Gastroesophageal sphincter (tissue), 4 donors: ENCODE results near the gene TECPR1. TPM values are rescaled to one million over a fixed set of nuclear protein-coding genes. Genes with fewer than 3 reads are reported as not detected.

ENCODE experiments used
- ATAC-seq: fragments of 150-250 bp; one replicate; pipeline ENCODE4 v1.9.1; 2016; ENCODE audit warnings: mild to moderate bottlenecking, moderate library complexity
- H3K27ac ChIP-seq, 4 donors: fragments of 200-600 bp; sonication (generic) in 3 of 4; 1 replicate in 3 of 4; 2 replicates in 1 of 4; pipeline ENCODE4 v1.5.1; 2016 to 2019
- H3K27me3 ChIP-seq: fragments of 200-600 bp; sonication (generic); one replicate; pipeline ENCODE4 v1.5.1; 2019
- H3K36me3 ChIP-seq, 2 donors: fragments of 200-600 bp; sonication (generic); one replicate each; pipeline ENCODE4 v1.5.1; 2019; ENCODE audit warnings: control low read depth in 1 of 2
- H3K4me1 ChIP-seq, 3 donors: fragments of 200-600 bp; sonication (generic); 1 replicate in 2 of 3; 2 replicates in 1 of 3; pipeline ENCODE4 v1.5.1; 2016 to 2019; ENCODE audit warnings: control low read depth in 2 of 3
- H3K4me3 ChIP-seq, 2 donors: fragments of 200-600 bp; sonication (generic); one replicate each; pipeline ENCODE4 v1.5.1; 2019; ENCODE audit warnings: mild to moderate bottlenecking in 1 of 2, moderate library complexity in 1 of 2
- H3K9me3 ChIP-seq, 3 donors: fragments of 200-600 bp; sonication (generic); one replicate each; pipeline ENCODE4 v1.5.1; 2017 to 2019; ENCODE audit warnings: control low read depth in 2 of 3
- EP300 ChIP-seq: sonication (generic); formaldehyde crosslinking; IDR thresholded peaks from one replicate; pipeline ENCODE4 v1.6.1; 2017; ENCODE audit warnings: antibody characterized with exemption, mild to moderate bottlenecking
- POLR2A ChIP-seq, 2 donors: fragments of 450-650 bp; IDR thresholded peaks; one replicate each; pipeline ENCODE4 v1.6.1; 2017; ENCODE audit warnings: antibody characterized with exemption in 2 of 2, mild to moderate bottlenecking in 2 of 2, moderate library complexity in 1 of 2
- POLR2AphosphoS5 ChIP-seq: sonication (generic); formaldehyde crosslinking; IDR thresholded peaks from one replicate; pipeline ENCODE4 v1.6.1; 2017; ENCODE audit warnings: antibody characterized with exemption
- WGBS, 2 donors: methylation state at CpG; one replicate each; pipeline ENCODE4 v1.1.5; 2018; ENCODE audit warnings: low coverage in 1 of 2; 5-methylcytosine and 5-hydroxymethylcytosine counted together
- total RNA-seq, 4 donors: library from RNA; depleted of rRNA; stranded (reverse); fragments of >200 nt; gene quantifications; one replicate each; pipeline ENCODE4 v1.1.0, GENCODE V29; 2016
- TF ChIP-seq, protein P1 (sequence below), 4 experiments: fragments of 200-600 bp in 2 of 4; fragments of 450-650 bp in 2 of 4; sonication (generic) in 1 of 4; IDR thresholded peaks; one replicate each; pipeline ENCODE4 v1.5.1; 2017 to 2019; ENCODE audit warnings: antibody characterized with exemption in 4 of 4, mild to moderate bottlenecking in 2 of 4, moderate library complexity in 2 of 4

The TECPR1 gene
- total RNA-seq, 4 donors from 2014 or later: 18.6 to 22.3 (median 20.4) TPM

DNA sequence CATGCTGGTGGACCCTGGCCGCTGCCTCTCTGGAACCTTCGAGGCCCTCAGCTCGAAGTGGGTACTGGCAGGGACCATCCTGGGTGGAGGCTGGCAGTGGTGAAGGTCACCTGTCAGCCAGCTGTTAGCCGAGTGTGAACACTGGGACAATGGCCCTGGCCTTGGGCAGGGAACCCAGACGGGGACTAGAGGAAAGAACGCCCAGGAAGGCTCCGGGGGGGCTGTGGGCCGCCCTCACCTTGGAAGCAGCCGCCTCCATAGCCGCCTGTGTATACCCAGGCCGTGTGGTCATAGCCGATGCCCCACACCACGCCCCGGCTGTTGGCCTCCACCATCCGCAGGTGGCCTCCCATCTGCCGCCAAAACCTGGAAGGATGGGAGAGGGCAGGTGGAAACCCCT is 23.2 kb downstream of the TECPR1 start:
- Histone ChIP-seq H3K27me3 (no peaks in the 10 kb centered on the region), H3K9me3 (no peaks in the 10 kb centered on the region), H3K4me1 (no peaks in the 10 kb centered on the region), H3K4me3 (no peak overlapping the region), H3K36me3 (peaks cover 0 to 99% of the 10 kb centered on the region in 2 donors), H3K27ac (no peak overlapping the region)
- WGBS, 2 donors: 100% methylated on average over 2 of the region's 16 CpGs; no CpG with 5 or more reads in 1 of the 2 donors
- no peak for TF ChIP-seq POLR2AphosphoS5
- TF ChIP-seq, protein P1, sequence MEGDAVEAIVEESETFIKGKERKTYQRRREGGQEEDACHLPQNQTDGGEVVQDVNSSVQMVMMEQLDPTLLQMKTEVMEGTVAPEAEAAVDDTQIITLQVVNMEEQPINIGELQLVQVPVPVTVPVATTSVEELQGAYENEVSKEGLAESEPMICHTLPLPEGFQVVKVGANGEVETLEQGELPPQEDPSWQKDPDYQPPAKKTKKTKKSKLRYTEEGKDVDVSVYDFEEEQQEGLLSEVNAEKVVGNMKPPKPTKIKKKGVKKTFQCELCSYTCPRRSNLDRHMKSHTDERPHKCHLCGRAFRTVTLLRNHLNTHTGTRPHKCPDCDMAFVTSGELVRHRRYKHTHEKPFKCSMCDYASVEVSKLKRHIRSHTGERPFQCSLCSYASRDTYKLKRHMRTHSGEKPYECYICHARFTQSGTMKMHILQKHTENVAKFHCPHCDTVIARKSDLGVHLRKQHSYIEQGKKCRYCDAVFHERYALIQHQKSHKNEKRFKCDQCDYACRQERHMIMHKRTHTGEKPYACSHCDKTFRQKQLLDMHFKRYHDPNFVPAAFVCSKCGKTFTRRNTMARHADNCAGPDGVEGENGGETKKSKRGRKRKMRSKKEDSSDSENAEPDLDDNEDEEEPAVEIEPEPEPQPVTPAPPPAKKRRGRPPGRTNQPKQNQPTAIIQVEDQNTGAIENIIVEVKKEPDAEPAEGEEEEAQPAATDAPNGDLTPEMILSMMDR (IDR thresholded peaks at IDR 0.05): no peak
- TF ChIP-seq EP300: no peak
- TF ChIP-seq POLR2A (IDR thresholded peaks at IDR 0.05): no peak
- ATAC-seq: no peak

DNA sequence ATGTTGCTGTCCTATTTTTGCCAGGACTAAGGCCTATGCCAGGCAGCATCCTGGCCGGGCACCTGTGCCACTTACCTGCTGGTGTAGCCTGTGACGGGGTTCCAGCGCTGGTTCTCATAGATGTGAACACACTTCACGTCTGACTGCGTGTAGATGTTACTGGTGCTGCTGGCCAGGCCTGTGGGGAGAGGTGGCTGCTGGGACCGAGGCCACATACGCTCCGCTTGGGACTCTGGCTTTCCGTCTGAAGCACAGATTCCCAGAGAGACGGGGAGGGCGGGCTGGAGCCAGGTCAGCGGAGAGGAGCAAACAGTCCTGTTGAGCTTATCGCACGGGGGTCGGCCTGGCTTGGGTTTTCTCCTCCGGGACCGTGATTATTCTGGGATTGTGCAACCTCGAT is 24.1 kb downstream of the TECPR1 start:
- no peak for ATAC-seq
- Histone ChIP-seq H3K4me1 (no peaks in the 10 kb centered on the region), H3K27ac (no peak overlapping the region), H3K9me3 (no peaks in the 10 kb centered on the region), H3K4me3 (no peak overlapping the region), H3K27me3 (no peaks in the 10 kb centered on the region), H3K36me3 (peaks cover 0 to 99% of the 10 kb centered on the region in 2 donors)
- TF ChIP-seq POLR2AphosphoS5: no peak
- no peak for TF ChIP-seq EP300
- 90 to 92% methylated on average over 4 to 16 of the region's 18 CpGs for WGBS, 2 donors

DNA sequence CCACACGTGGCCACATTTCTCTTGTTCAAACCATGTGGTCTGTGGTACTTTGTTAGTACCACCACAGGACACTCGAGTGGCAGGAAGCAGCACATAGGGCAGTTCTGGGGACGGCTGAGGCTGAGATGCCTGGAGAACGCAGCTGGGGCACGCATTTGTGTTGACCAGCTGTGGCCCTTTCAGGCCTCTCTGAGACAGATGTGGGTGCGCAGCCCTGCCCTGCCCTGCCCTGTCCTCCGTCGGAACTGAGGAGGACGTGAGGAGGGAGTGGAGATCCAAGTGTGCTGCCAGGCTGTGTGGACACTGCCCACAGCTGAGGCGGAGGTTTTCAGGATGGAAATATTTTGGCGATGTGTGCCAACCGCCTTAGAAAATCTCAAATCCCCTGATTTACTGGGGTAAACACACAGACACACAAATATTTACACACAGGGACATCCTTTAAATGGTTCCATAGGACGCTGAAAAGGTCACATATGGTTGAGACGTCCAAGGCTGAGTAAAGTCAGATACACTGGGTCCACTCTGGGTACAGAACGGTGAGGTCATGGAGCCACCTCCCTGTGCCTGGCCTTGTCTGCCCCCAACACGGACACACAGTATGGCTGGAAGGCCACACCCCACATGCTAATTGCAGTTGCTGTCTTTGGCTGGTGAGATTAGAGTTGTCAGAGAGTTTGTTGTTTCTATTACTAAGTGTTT is 26.0 kb downstream of the TECPR1 start:
- Histone ChIP-seq H3K27ac (no peak overlapping the region), H3K4me1 (no peaks in the 10 kb centered on the region), H3K27me3 (no peaks in the 10 kb centered on the region), H3K9me3 (no peaks in the 10 kb centered on the region), H3K4me3 (no peak overlapping the region), H3K36me3 (peaks cover 0 to 100% of the 10 kb centered on the region in 2 donors)
- no peak for TF ChIP-seq EP300
- TF ChIP-seq, protein P1 (IDR thresholded peaks at IDR 0.05): no peak
- TF ChIP-seq POLR2A (IDR thresholded peaks at IDR 0.05): no peak
- no peak for TF ChIP-seq POLR2AphosphoS5
- 57 to 90% methylated on average over 3 of the region's 16 CpGs for WGBS, 2 donors
- ATAC-seq: no peak

DNA sequence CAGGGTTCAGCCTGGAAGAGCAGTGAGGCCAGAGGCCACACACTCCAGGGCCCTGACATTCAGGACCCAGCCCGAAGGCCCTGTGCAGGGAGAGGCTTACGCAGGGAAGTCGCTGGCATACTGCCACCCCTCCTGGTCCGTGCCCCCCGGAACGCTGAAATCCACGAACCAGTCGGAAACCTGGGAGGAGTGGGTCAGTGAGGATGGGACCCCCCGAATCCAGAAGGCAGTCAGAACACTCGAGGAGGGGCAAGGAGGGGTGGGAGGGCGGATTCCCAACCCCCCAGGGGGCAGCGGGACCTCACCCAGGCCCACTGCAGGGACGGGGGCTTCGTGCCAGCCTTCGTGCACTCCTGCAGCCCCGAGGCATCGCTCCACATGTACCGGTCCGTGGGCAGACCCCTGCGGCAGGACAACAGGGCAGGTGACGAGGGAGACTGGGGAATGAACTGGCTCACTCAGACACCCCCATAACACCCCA is 27.3 kb downstream of the TECPR1 start:
- H3K27me3 ChIP-seq: no peaks in the 10 kb centered on the region
- H3K4me1 ChIP-seq: no peaks in the 10 kb centered on the region
- no CpG with 5 or more reads among the region's 21 CpGs for WGBS, 2 donors
- ATAC-seq: no peak
- H3K9me3 ChIP-seq: no peaks in the 10 kb centered on the region
- H3K27ac ChIP-seq: no peak overlapping the region
- peaks cover 0 to 100% of the 10 kb centered on the region in 2 donors for H3K36me3 ChIP-seq
- H3K4me3 ChIP-seq: no peak overlapping the region
- no peak for TF ChIP-seq POLR2A (IDR thresholded peaks at IDR 0.05)
- TF ChIP-seq, protein P1 (IDR thresholded peaks at IDR 0.05): no peak
- TF ChIP-seq POLR2AphosphoS5: no peak
- TF ChIP-seq EP300: no peak

DNA sequence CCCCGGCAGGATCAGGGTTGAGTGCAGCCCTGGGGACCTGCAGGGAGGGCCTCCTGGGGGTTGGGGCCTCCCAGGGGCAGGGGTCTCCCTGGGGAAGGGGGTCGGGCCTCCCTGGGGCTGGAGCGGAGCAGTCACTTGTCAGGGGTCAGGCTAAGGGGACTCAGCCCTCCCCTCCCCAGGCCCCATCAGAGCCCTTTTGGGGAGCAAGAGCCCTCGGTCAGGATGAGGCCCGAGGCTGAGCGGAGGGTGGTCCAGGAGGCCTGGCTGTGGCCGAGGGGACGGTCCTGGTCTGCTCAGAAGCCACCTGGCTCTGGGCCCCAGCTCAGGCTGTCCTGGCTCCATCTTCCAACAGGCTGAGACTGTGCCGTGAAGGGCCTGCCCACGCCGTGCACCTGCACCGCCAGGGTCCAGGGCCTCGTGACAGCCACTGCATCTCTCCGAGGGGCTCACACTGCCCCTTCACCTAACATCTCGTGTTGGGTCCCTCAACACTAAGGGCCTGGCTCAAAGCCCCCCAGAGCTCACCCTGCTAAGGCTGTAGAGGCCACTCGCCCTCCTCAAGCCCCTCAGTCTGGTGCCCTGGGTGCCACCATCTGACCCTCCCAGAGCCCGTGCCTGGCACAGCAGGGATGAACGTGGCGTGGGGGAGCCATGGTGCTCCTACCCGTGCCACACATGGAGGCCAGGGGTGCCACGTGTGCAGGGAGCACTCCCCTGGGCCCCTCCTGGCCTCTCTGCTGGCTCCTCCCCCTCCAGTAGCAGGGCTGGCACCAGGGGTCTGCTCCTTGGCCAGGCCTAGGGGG is 27.9 kb downstream of the TECPR1 start:
- WGBS, 2 donors: no CpG with 5 or more reads among the region's 21 CpGs
- ATAC-seq: no peak
- H3K4me3 ChIP-seq: no peak overlapping the region
- no peaks in the 10 kb centered on the region for H3K4me1 ChIP-seq
- no peaks in the 10 kb centered on the region for H3K27me3 ChIP-seq
- H3K36me3 ChIP-seq: peaks cover 0 to 100% of the 10 kb centered on the region in 2 donors
- no peaks in the 10 kb centered on the region for H3K9me3 ChIP-seq
- H3K27ac ChIP-seq: no peak overlapping the region
- no peak for TF ChIP-seq EP300
- TF ChIP-seq, protein P1 (IDR thresholded peaks at IDR 0.05): no peak
- no peak for TF ChIP-seq POLR2AphosphoS5
- no peak for TF ChIP-seq POLR2A (IDR thresholded peaks at IDR 0.05)
